SK-N-SH (cell line): ENCODE measurements around the gene AGFG2. TPM values are rescaled to one million over a fixed set of nuclear protein-coding genes. Genes with fewer than 3 reads are reported as not detected.

Source experiments
- CTCF ChIA-PET: fragments of 300-600, 350-600 bp; formaldehyde crosslinking; extraction: SDS; loops from one replicate; lab custom pipeline; 2021; lab: Yijun Ruan, JAX
- POLR2A ChIA-PET: fragments of 350-600 bp; sonication (Branson Sonifier 250); formaldehyde crosslinking; extraction: SDS; loops from one replicate; lab custom pipeline; 2020; ENCODE audit warnings: antibody characterized with exemption, inconsistent platforms; lab: Yijun Ruan, JAX
- DNase-seq: peaks from one replicate; pipeline ENCODE4 v3.0.0; 2012
- H2AFZ ChIP-seq: fragments of 200-600 bp; sonication (generic); 2 replicates; pipeline ENCODE4 v1.8.1; 2016; ENCODE audit warnings: antibody characterized with exemption, mild to moderate bottlenecking, low read depth
- H3F3A ChIP-seq: fragments of 200-600 bp; sonication (generic); replicated peaks from 2 replicates; pipeline ENCODE3; 2016; ENCODE audit warnings: antibody characterized with exemption, mild to moderate bottlenecking; ENCODE audit not compliant: insufficient read depth
- H3K27ac ChIP-seq, 2 experiments: fragments of 200-500 bp in 1 of 2; fragments of 200-600 bp in 1 of 2; sonication (Bioruptor generic) in 1 of 2; sonication (generic), shearing (Covaris generic) in 1 of 2; 2 replicates each; pipeline versions ENCODE4 v1.5.1 to v1.6.1; 2014 to 2016; ENCODE audit warnings: low read depth in 2 of 2, inconsistent platforms in 1 of 2, low read length in 1 of 2, mild to moderate bottlenecking in 1 of 2, mixed read lengths in 1 of 2
- H3K27me3 ChIP-seq: fragments of 200-600 bp; sonication (generic), shearing (Covaris generic); 2 replicates; pipeline ENCODE4 v1.6.1; 2016; ENCODE audit warnings: mixed run types; ENCODE audit not compliant: insufficient read depth
- H3K36me3 ChIP-seq, 2 experiments: fragments of 200-500 bp in 1 of 2; fragments of 200-600 bp in 1 of 2; sonication (Bioruptor generic) in 1 of 2; sonication (generic) in 1 of 2; replicated peaks in 1 of 2; 2 replicates each; pipeline versions ENCODE3 to v1.5.1; 2014 to 2016; ENCODE audit warnings: low read length in 1 of 2, mild to moderate bottlenecking in 1 of 2; ENCODE audit not compliant: insufficient read depth in 2 of 2, control insufficient read depth in 1 of 2
- H3K4me1 ChIP-seq, 2 experiments: fragments of 200-500 bp in 1 of 2; fragments of 200-600 bp in 1 of 2; sonication (Bioruptor generic) in 1 of 2; sonication (generic), shearing (Covaris generic) in 1 of 2; 2 replicates each; pipeline versions ENCODE4 v1.5.1 to v1.6.1; 2014 to 2016; ENCODE audit warnings: low read depth in 1 of 2, low read length in 1 of 2, mixed run types in 1 of 2; ENCODE audit not compliant: insufficient read depth in 2 of 2, control insufficient read depth in 1 of 2
- H3K4me2 ChIP-seq: fragments of 200-600 bp; sonication (generic), shearing (Covaris generic); 2 replicates; pipeline ENCODE4 v1.6.1; 2017; ENCODE audit warnings: mixed run types
- H3K4me3 ChIP-seq, 2 experiments: fragments of 200-500 bp in 1 of 2; fragments of 200-600 bp in 1 of 2; sonication (Bioruptor generic) in 1 of 2; sonication (generic), shearing (Covaris generic) in 1 of 2; 2 replicates each; pipeline versions ENCODE4 v1.5.1 to v1.8.1; 2014 to 2016; ENCODE audit warnings: low read depth in 2 of 2, inconsistent platforms in 1 of 2, low read length in 1 of 2, mild to moderate bottlenecking in 1 of 2, mixed read lengths in 1 of 2, moderate library complexity in 1 of 2
- H3K79me2 ChIP-seq: fragments of 200-600 bp; sonication (generic); 2 replicates; pipeline ENCODE4 v1.8.1; 2017; ENCODE audit warnings: mild to moderate bottlenecking; ENCODE audit not compliant: insufficient read depth
- H3K9ac ChIP-seq: fragments of 200-600 bp; sonication (generic); 2 replicates; pipeline ENCODE4 v1.6.1; 2017; ENCODE audit warnings: mixed run types
- H3K9me2 ChIP-seq: fragments of 200-600 bp; sonication (generic); 2 replicates; pipeline ENCODE4 v1.6.1; 2017; ENCODE audit warnings: mixed run types
- H3K9me3 ChIP-seq: fragments of 200-600 bp; sonication (generic); 2 replicates; pipeline ENCODE4 v1.6.1; 2017; ENCODE audit warnings: mixed run types, mild to moderate bottlenecking, moderate library complexity
- H4K20me1 ChIP-seq: fragments of 200-600 bp; sonication (generic); 2 replicates; pipeline ENCODE4 v1.6.1; 2017; ENCODE audit warnings: mild to moderate bottlenecking, mixed run types; ENCODE audit not compliant: insufficient read depth
- CTCF ChIP-seq: fragments of 200-600 bp; sonication (generic); IDR thresholded peaks from 2 replicates; pipeline ENCODE4 v1.6.1; 2017; ENCODE audit warnings: antibody characterized with exemption, mild to moderate bottlenecking, moderate library complexity
- FOXJ3 ChIP-seq: sonication (generic); formaldehyde crosslinking; IDR thresholded peaks from 2 replicates; pipeline ENCODE4 v1.5.1; 2020; ENCODE audit warnings: mild to moderate bottlenecking, missing genetic modification reagents
- GATA2 ChIP-seq: sonication (generic); formaldehyde crosslinking; IDR thresholded peaks from 2 replicates; pipeline ENCODE4 v1.5.0; 2020; ENCODE audit warnings: mild to moderate bottlenecking, missing genetic modification reagents
- IRF3 ChIP-seq: fragments of 150-350 bp; IDR thresholded peaks from 2 replicates; pipeline ENCODE4 v1.6.1; 2016; ENCODE audit warnings: mild to moderate bottlenecking, low read depth, low read length
- MAX ChIP-seq: IDR thresholded peaks from 2 replicates; pipeline ENCODE4 v1.4.0; 2012; ENCODE audit warnings: low read depth
- MEF2A ChIP-seq: IDR thresholded peaks from 2 replicates; pipeline ENCODE4 v1.4.0; 2012; ENCODE audit warnings: low read depth, borderline replicate concordance
- NRF1 ChIP-seq: IDR thresholded peaks from 2 replicates; pipeline ENCODE4 v1.6.1; 2012; ENCODE audit warnings: low read depth, mild to moderate bottlenecking, low read length
- RCOR1 ChIP-seq: fragments of 150-350 bp; IDR thresholded peaks from 2 replicates; pipeline ENCODE4 v1.6.1; 2017; ENCODE audit warnings: antibody characterized with exemption, low read length
- RFX5 ChIP-seq: IDR thresholded peaks from 2 replicates; pipeline ENCODE4 v1.6.1; 2012; ENCODE audit warnings: mild to moderate bottlenecking, improper control_type of control experiment, low read length
- RXRA ChIP-seq: IDR thresholded peaks from 2 replicates; pipeline ENCODE4 v1.4.0; 2012; ENCODE audit warnings: low read depth, mild to moderate bottlenecking, borderline replicate concordance
- SIN3A ChIP-seq: IDR thresholded peaks from 2 replicates; pipeline ENCODE4 v1.6.1; 2012; ENCODE audit warnings: low read depth, mild to moderate bottlenecking, low read length, moderate library complexity, borderline replicate concordance
- TAF1 ChIP-seq: IDR thresholded peaks from 2 replicates; pipeline ENCODE4 v1.6.1; 2012; ENCODE audit warnings: low read depth, mild to moderate bottlenecking, low read length, moderate library complexity, borderline replicate concordance
- TCF12 ChIP-seq: IDR thresholded peaks from 2 replicates; pipeline ENCODE4 v1.4.0; 2012
- TEAD4 ChIP-seq: IDR thresholded peaks from 2 replicates; pipeline ENCODE4 v1.4.0; 2012; ENCODE audit warnings: mild to moderate bottlenecking, borderline replicate concordance; ENCODE audit not compliant: insufficient read depth
- ZBTB33 ChIP-seq: IDR thresholded peaks from 2 replicates; pipeline ENCODE4 v1.4.0; 2012; ENCODE audit warnings: low read depth, borderline replicate concordance
- WGBS: methylation state at CpG from one replicate; pipeline ENCODE4 v1.1.6; 2017; ENCODE audit warnings: low lambda C conversion rate; 5-methylcytosine and 5-hydroxymethylcytosine counted together
- polyA plus RNA-seq, 3 experiments: library from polyadenylated mRNA; depleted of rRNA; stranded (reverse); fragments of >200 nt; gene quantifications; 2 replicates each; pipeline ENCODE4 v1.2.3, GENCODE V29; 2012

AGFG2 gene
- polyA plus RNA-seq, 1 of the 3 experiments (the other 2 are of a cell fraction) = 23.1 TPM

GRCh38 chr7:100555701-100556100 lies 16.7 kb downstream of the AGFG2 start:
- Histone ChIP-seq H3K27ac (no peak overlapping the region), H3K79me2 (no peaks in the 10 kb centered on the region), H3K9me3 (no peaks in the 10 kb centered on the region), H3K4me3 (no peak overlapping the region), H3K9me2 (no peaks in the 10 kb centered on the region), H3K9ac (no peak overlapping the region), H3K4me2 (no peak overlapping the region), H3K27me3 (no peaks in the 10 kb centered on the region), H3K36me3 (peaks cover 7 to 14% of the 10 kb centered on the region in 2 experiments), H3F3A (peaks cover 2% of the 10 kb centered on the region), H4K20me1 (no peaks in the 10 kb centered on the region), H2AFZ (no peak overlapping the region), H3K4me1 (no peaks in the 10 kb centered on the region; a peak in 1 of 4 replicates)
- no peak for TF ChIP-seq TEAD4
- TF ChIP-seq TAF1 = no peak
- no peak for TF ChIP-seq SIN3A
- no peak for TF ChIP-seq CTCF
- TF ChIP-seq FOXJ3 = no peak
- TF ChIP-seq MAX = no peak
- no peak for TF ChIP-seq NRF1
- no peak for TF ChIP-seq RXRA
- no peak for TF ChIP-seq RFX5
- no peak for TF ChIP-seq TCF12
- TF ChIP-seq RCOR1 = no peak
- no peak for TF ChIP-seq IRF3
- no peak for TF ChIP-seq GATA2 (CRISPR knock-in tag)
- TF ChIP-seq ZBTB33 = no peak
- TF ChIP-seq MEF2A = no peak
- ChIA-PET CTCF (interaction anchor here (0.6 to 16.6 kb wide), 12 partner anchors 11 to 137 kb away, joined by 3 to 398 read pairs (median 6); partner anchors contain the start of genes AGFG2, NYAP1 and SPACDR), POLR2A (interaction anchor here (1.0 kb wide), 1 partner anchor 87 kb away, joined by 6 read pairs; no protein-coding TSS in a partner anchor)
- WGBS = 87% methylated on average over 5 of the region's 5 CpGs
- no peak for DNase-seq
